ENCODE results near the gene GRHPR.

Gene GRHPR

GRCh38 chr9:37399336-37399735 is 23.2 kb upstream of the GRHPR start:
- DNase-seq = no peak

GRCh38 chr9:37404590-37404989 is 17.9 kb upstream of the GRHPR start:
- DNase-seq = no peak

- no peak for DNase-seq
These were observed 17.1 kb upstream of the GRHPR start for GRCh38 chr9:37405350-37405749.

GRCh38 chr9:37405764-37406380 is 16.6 kb upstream of the GRHPR start:
- DNase-seq = no peak

- DNase-seq = no peak
These were observed 15.7 kb upstream of the GRHPR start for GRCh38 chr9:37406603-37407401.

- peak; percentile 52 for DNase-seq
These were observed 15.0 kb upstream of the GRHPR start for GRCh38 chr9:37407468-37407867.

GRCh38 chr9:37408933-37409710 is 13.4 kb upstream of the GRHPR start:
- DNase-seq = no peak

- DNase-seq = no peak
These were observed 12.1 kb upstream of the GRHPR start for GRCh38 chr9:37410354-37410861.

- DNase-seq = peak; percentile 31
These were observed 11.3 kb upstream of the GRHPR start for GRCh38 chr9:37410969-37411785.

- DNase-seq = no peak
These were observed 9.9 kb upstream of the GRHPR start for GRCh38 chr9:37412431-37413151.

GRCh38 chr9:37413311-37413710 is 9.2 kb upstream of the GRHPR start:
- DNase-seq = peak; percentile 14

- DNase-seq = no peak
These were observed 8.0 kb upstream of the GRHPR start for GRCh38 chr9:37414503-37414943.

GRCh38 chr9:37415011-37415719 is 7.3 kb upstream of the GRHPR start:
- DNase-seq = peak; percentile 92

GRCh38 chr9:37417252-37417803 is 5.2 kb upstream of the GRHPR start:
- no peak for DNase-seq

- no peak for DNase-seq
These were observed 4.5 kb upstream of the GRHPR start for GRCh38 chr9:37417857-37418618.

GRCh38 chr9:37419204-37419603 is 3.3 kb upstream of the GRHPR start:
- DNase-seq = no peak

GRCh38 chr9:37420271-37421215 is 2.0 kb upstream of the GRHPR start:
- DNase-seq = no peak

- no peak for DNase-seq
These were observed 595 bp upstream of the GRHPR start for GRCh38 chr9:37421914-37422288.

GRCh38 chr9:37423508-37423907 is 1.0 kb downstream of the GRHPR start:
- no peak for DNase-seq

Measured in hematopoietic multipotent progenitor cell treated with erythropoietin and hydrocortisone succinate and interleukin-3 and kit ligand, for 4 days (in vitro differentiated cells).